SK-N-DZ (cell line): Measurements from ENCODE around the gene BOK.

Experiments used
- DNase-seq: peaks from one replicate; pipeline ENCODE4 v3.0.0-alpha.2; 2015; ENCODE audit warnings: low spot score

The BOK gene

GRCh38 chr2:241538838-241539615, 19.5 kb upstream of the BOK start:
- DNase-seq: no peak

DNA sequence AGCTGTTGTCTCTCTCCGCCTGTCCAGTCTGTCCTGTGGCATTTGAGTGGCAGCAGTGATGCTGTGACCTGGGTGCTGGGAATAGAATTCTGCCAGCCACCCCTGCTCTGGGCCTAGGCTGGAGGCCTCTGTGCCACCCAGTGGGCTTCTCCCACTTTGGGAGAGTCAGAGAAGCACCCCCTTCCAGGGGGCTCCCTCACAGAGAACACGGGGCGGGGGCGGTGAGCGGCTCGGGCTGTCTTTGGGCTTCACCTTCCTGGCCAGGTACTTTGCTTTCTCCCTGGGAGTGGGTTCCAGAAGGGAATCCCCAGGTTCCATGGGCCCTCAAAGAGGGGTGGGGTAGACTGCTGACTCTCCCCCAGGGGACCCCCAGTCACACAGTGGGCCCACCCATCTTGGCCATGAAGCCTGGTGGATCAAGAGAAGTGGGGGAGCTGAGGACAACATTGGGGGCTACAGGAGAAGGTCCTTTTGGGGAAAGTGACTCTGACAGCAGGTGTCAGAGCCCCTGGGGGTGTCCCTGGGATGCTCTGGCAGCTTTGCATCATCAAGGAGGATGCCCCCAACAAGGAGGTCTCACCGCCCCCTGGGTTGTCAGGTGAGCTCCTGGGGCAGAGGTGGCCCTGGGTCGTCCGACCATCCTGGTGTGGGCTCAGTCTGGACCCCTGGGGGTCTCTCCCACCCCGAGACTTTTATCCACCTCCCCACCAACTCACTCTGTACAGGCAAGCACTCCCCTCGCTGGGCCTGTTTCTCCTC, 18.8 kb upstream of the BOK start:
- DNase-seq: no peak

GRCh38 chr2:241540401-241540770, 18.2 kb upstream of the BOK start:
- DNase-seq: no peak

DNA sequence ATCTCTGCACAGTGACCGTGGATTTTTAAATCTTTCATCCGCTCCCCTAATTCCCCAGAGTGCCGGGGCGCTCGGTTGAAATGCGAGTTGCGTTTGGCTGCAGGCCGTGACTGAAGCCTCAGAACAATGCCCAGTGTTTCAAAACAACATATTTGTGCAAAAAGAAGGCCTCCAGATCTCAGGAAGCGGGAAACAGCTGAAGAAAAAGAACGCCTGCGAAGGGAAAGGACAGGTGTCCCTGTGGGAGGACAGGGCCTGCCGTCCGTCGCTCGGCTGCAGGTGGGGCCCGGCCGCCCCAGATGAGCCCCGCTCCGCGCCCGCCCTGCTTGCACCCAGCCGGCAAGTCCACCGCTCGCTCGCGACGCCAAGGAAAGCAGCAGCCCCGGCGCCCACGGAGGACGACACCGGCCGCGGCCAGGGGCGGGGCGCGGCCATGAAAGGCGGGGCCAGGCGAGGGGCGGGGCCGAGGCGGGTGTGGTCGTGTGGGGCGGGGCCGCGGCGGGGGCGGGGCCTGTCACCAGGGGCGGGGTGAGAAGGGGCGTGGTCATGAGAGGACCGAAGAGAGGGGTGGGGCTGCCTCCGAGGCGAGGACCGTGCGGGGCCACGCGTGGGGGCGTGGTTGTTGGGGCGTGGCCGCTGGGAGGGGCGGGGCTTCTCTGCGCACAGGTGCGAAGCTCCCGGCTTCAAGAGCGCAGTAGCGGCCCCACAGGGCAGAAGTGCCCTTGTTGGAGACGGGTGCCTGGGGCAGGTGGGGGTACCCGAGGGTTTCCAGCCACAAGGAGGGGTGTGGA, 17.6 kb upstream of the BOK start:
- DNase-seq: no peak

- no peak for DNase-seq
Measured at GRCh38 chr2:241541564-241542277, 16.8 kb upstream of the BOK start.

DNA sequence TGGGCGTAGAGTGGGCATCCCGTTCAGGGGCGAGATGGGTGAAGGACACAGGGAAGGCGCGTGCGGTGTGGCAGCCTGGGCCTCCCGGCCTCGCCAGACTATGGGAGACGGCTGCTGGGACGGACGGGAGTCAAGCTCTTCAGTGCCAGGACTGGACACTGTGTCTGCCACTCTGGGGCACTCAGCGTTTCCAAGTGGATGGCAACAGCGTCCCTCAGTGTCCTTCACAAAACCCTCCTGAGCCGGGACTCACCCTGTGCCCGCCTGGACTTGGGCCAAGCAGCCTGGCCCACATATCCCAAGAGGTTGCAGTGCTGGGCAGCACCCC, 16.3 kb upstream of the BOK start:
- no peak for DNase-seq

DNA sequence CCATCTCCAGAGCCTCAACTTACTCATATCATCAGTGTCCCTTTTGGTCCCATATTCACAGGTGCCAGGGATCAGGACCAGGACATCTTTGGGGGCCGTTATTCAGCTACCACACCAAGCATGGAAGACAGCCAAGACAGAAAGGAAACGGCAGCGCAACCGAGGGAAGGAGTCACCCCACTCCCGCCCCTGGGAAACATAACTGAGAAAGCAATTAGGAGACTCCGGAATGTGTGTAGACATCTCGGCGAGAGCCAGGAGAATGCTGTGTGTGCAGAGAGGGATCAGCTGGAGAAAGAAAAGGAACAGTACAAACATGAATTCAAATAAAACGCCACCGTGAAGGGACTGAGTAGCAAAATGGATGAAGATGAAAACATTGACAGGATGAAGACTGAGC, 13.4 kb upstream of the BOK start:
- DNase-seq: no peak

DNA sequence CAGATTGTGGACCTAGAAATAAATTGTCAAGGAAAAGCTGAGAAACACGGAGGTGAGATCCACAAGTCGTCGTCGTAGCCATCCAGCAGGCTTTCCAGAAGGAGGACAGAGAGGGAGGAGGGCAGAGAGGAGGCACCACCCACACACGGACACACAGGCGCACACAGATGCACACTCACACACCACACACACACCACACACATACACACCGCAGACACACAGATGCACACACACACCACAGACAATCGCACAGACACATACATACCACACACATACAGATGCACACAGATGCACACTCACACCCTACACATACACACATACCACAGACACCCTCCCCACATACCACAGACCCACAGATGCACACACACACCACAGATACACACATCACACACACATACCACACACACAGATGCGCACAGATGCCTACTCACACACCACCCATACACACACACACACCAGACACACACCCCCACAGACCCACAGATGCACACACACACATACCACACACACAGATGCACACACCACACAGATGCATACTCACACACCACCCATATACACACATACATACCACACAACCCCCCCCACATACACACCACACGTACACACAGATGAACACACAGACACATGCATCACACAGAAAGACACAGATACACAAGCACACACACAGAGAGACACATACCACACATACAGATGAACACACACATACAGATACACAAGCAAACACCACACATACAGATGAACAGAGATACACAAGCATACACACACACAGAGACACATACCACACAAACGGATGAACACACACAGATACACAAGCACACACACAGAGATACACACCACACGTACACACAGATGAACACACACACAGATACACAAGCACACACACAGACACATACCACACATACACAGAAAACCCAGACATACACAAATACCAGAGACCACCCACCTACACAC, 12.7 kb upstream of the BOK start:
- no peak for DNase-seq

GRCh38 chr2:241546771-241547498, 11.6 kb upstream of the BOK start:
- DNase-seq: no peak

GRCh38 chr2:241547781-241548450, 10.6 kb upstream of the BOK start:
- no peak for DNase-seq

DNA sequence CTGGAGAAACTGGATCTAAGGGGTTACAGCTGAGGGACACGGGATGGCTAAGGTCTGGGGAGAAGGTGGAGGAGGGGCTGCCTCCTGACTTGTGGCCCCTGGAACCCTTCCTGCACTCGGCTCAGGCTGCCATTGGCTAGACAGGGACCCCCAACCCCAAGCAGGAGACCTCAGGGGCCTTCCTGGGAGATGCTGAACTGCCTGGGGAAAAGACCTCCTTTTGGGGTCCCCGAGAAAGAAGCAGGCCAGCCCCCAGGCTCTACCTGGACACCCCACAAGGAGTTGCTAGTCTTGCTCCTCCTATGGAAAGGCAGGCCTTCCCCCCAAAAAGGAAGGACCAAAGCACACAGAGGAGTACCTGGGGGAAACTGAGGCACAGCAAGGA, 10.1 kb upstream of the BOK start:
- DNase-seq: no peak

- no peak for DNase-seq
Measured at GRCh38 chr2:241550616-241551580, 7.6 kb upstream of the BOK start.

GRCh38 chr2:241551599-241551997, 6.9 kb upstream of the BOK start:
- no peak for DNase-seq

DNA sequence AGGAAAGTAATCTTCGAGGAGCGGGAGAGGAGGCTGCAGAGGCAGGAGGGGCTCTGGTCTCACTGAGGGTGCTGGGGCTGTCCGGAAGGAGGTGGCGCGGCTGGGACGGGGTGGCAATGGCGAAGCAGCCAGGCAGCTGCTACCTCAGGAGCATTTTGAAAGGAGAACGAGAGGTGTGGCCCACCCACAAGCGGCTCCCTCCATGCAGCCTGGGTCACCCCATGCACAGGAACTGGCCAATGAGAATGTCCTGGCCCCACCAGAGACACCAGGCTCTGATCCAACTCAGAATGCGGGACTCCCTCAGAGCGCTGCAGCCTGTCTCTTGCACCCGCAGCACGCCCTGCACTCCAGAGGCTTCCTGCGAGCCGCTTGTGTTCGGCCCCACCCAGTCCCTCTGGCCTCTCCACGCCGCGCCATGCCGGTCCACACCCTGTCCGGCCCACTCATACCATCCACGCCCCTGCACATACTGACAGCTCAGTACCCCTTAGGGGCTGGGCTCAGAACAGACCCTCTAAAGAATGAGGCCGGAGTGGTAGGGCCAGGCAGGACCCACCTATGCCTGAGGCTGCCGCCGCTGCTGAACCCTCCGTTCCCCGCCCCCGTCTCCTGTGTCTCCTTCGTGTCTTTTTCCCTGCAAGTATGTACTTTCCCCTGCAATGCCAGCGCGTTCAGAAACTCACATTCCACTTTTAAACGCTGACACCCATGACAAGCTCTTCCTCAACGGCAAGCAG, 6.4 kb upstream of the BOK start:
- no peak for DNase-seq

DNA sequence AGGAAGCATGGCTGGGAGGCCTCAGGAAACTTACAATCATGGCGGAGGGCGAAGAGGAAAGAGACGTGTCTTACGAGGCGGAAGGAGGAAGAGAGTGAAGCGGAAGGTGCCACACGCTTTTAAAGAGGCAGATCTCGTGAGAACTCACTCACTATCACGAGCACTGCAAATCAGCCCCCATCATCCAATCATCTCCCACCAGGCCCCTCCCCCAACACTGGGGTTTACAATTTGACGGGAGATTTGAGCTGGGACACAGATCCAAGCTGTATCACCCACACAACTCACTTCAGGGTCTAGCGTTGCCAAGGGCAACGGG, 5.1 kb upstream of the BOK start:
- DNase-seq: no peak

- no peak for DNase-seq
Measured at GRCh38 chr2:241553981-241554380, 4.6 kb upstream of the BOK start.

GRCh38 chr2:241554610-241555322, 3.8 kb upstream of the BOK start:
- DNase-seq: no peak
